GM12878 (cell line): ENCODE results near the gene DOCK9. TPM values are rescaled to one million over a fixed set of nuclear protein-coding genes. Genes with fewer than 3 reads are reported as not detected.

ENCODE experiments used
- ETV6 ChIP-seq, 2 experiments: fragments of 450-650 bp in 1 of 2; IDR thresholded peaks in 1 of 2; conservative IDR thresholded peaks in 1 of 2; 2 replicates each; pipeline ENCODE4 v1.6.1; 2014; ENCODE audit warnings: antibody characterized with exemption in 1 of 2, borderline replicate concordance in 1 of 2, low read depth in 1 of 2, mild to moderate bottlenecking in 1 of 2, moderate library complexity in 1 of 2
- LARP7 ChIP-seq: fragments of 450-650 bp; IDR thresholded peaks from 2 replicates; pipeline ENCODE4 v1.6.1; 2017; ENCODE audit warnings: mild to moderate bottlenecking
- MTA3 ChIP-seq: IDR thresholded peaks from 2 replicates; pipeline ENCODE4 v1.6.1; 2012; ENCODE audit warnings: low read length, inconsistent platforms, borderline replicate concordance
- MYB ChIP-seq: fragments of 150-350 bp; IDR thresholded peaks from 2 replicates; pipeline ENCODE4 v1.6.1; 2014; ENCODE audit warnings: mild to moderate bottlenecking, low read depth, low read length, borderline replicate concordance
- NFXL1 ChIP-seq: fragments of 450-650 bp; IDR thresholded peaks from 2 replicates; pipeline ENCODE4 v1.6.1; 2017; ENCODE audit warnings: antibody characterized with exemption, mild to moderate bottlenecking, borderline replicate concordance
- PAX8 ChIP-seq: fragments of 450-650 bp; IDR thresholded peaks from 2 replicates; pipeline ENCODE4 v1.6.1; 2017; ENCODE audit warnings: mild to moderate bottlenecking, moderate library complexity
- SIX5 ChIP-seq: IDR thresholded peaks from 2 replicates; pipeline ENCODE4 v1.6.1; 2011; ENCODE audit warnings: mild to moderate bottlenecking, low read depth, low read length, moderate library complexity; ENCODE audit not compliant: severe bottlenecking
- SMARCA5 ChIP-seq: fragments of 450-650 bp; IDR thresholded peaks from 2 replicates; pipeline ENCODE4 v1.6.1; 2017; ENCODE audit warnings: mild to moderate bottlenecking
- SUPT20H ChIP-seq: IDR thresholded peaks from 2 replicates; pipeline ENCODE4 v1.6.1; 2011; ENCODE audit warnings: low read depth, mild to moderate bottlenecking, low read length, moderate library complexity, borderline replicate concordance; ENCODE audit not compliant: control insufficient read depth
- TCF12 ChIP-seq: IDR thresholded peaks from 2 replicates; pipeline ENCODE4 v1.6.1; 2011; ENCODE audit warnings: low read depth, mild to moderate bottlenecking, low read length
- polyA plus RNA-seq, 11 experiments: library from polyadenylated mRNA; depleted of rRNA in 4 of 11; unstranded in 6 of 11; stranded (reverse) in 5 of 11; fragments of >200 nt; fragmentation: Nextera tagmentation in 4 of 11; fragmentation: Illumina TruSeq in 1 of 11; extraction: Ambion mirVana in 4 of 11; extraction: Trizol in 1 of 11; gene quantifications; 1 replicate in 1 of 11; 2 replicates in 10 of 11; pipeline versions ENCODE4 v1.2.1 to v1.2.3, GENCODE V29; 2011 to 2016; ENCODE audit warnings: inconsistent platforms in 2 of 11, missing spikeins in 2 of 11, low read depth in 1 of 11
- total RNA-seq, 4 experiments: library from RNA; depleted of rRNA in 3 of 4; stranded (reverse); fragments of >200 nt in 3 of 4; fragmentation: Illumina TruSeq in 1 of 4; extraction: Trizol in 1 of 4; gene quantifications; 2 replicates each; pipeline versions ENCODE4 v1.2.1 to v1.2.3, GENCODE V29; 2013 to 2021
- TF ChIP-seq, protein P1 (sequence below): fragments of 450-650 bp; IDR thresholded peaks from 2 replicates; pipeline ENCODE4 v1.6.1; 2017; ENCODE audit warnings: mild to moderate bottlenecking, moderate library complexity

Gene DOCK9
- total and polyA plus RNA-seq, 10 of the 15 experiments (the other 5 are each of a cell fraction or from before 2014, with no cell fraction given) = 0.09 to 2.9 (median 0.74) TPM

DNA sequence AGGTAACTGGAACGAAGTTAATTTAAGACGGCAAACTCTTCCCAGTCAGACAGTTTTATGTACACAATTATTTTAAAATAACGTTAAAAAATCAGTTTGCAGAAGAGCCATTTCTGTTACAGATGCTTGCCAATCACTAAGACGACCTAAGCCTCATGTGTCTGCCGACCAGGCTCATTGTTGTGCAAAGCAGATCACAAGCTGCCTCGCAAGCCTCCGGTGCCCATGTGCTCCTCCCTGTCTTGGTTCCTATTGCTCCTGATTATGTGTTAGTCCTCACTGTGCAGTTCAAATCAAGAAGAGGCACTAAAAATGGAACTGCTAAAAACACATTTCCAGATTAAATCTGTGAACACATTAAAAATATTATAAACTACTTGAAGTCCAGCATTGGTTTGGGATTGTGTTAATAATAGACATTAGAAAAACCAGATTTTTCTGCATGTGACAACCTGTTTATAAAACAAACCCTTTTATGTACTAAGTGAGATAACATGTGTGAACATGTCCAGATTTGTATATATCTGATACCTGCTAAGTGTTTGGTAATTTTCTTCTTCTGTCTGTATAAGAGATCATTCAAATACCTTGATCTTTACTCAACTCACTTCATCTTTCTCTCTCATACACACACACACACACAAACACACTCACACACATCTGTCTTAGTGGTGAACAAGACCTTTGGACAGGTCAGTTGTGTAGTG is 143.5 kb downstream of the DOCK9 start (continued):
- no peak for TF ChIP-seq SIX5
- TF ChIP-seq LARP7 = no peak
- no peak for TF ChIP-seq MYB
- TF ChIP-seq MTA3 = no peak
- TF ChIP-seq, protein P1, sequence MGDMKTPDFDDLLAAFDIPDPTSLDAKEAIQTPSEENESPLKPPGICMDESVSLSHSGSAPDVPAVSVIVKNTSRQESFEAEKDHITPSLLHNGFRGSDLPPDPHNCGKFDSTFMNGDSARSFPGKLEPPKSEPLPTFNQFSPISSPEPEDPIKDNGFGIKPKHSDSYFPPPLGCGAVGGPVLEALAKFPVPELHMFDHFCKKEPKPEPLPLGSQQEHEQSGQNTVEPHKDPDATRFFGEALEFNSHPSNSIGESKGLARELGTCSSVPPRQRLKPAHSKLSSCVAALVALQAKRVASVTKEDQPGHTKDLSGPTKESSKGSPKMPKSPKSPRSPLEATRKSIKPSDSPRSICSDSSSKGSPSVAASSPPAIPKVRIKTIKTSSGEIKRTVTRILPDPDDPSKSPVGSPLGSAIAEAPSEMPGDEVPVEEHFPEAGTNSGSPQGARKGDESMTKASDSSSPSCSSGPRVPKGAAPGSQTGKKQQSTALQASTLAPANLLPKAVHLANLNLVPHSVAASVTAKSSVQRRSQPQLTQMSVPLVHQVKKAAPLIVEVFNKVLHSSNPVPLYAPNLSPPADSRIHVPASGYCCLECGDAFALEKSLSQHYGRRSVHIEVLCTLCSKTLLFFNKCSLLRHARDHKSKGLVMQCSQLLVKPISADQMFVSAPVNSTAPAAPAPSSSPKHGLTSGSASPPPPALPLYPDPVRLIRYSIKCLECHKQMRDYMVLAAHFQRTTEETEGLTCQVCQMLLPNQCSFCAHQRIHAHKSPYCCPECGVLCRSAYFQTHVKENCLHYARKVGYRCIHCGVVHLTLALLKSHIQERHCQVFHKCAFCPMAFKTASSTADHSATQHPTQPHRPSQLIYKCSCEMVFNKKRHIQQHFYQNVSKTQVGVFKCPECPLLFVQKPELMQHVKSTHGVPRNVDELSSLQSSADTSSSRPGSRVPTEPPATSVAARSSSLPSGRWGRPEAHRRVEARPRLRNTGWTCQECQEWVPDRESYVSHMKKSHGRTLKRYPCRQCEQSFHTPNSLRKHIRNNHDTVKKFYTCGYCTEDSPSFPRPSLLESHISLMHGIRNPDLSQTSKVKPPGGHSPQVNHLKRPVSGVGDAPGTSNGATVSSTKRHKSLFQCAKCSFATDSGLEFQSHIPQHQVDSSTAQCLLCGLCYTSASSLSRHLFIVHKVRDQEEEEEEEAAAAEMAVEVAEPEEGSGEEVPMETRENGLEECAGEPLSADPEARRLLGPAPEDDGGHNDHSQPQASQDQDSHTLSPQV = no peak
- no peak for TF ChIP-seq TCF12
- TF ChIP-seq PAX8 = no peak
- no peak for TF ChIP-seq SMARCA5
- no peak for TF ChIP-seq NFXL1
- TF ChIP-seq SUPT20H = no peak
- TF ChIP-seq ETV6 (conservative IDR thresholded peaks at IDR 0.05 in 1 of 2, IDR thresholded peaks at IDR 0.05 in 1 of 2; ENCODE audit: borderline replicate concordance in 1 of 2, low read depth in 1 of 2) = no peak
- TF ChIP-seq, all 136 proteins: peak for 0
